C4-2B (cell line): Measurements from ENCODE around the gene ENAH.

Source experiments
- H3K27ac ChIP-seq: fragments of 450-650 bp; 2 replicates; pipeline ENCODE4 v1.5.1; 2017
- CTCF ChIP-seq: fragments of 450-650 bp; conservative IDR thresholded peaks from 2 replicates; pipeline ENCODE4 v1.5.1; 2017; ENCODE audit warnings: mild to moderate bottlenecking
- ZFX ChIP-seq: fragments of 450-650 bp; IDR thresholded peaks from 2 replicates; pipeline ENCODE4 v1.6.1; 2017

Gene ENAH

GRCh38 chr1:225451340-225451739, 201.6 kb downstream of the ENAH start:
- TF ChIP-seq ZFX (no peak), CTCF (no peak)
- H3K27ac ChIP-seq = no peak overlapping the region

- no peak overlapping the region for H3K27ac ChIP-seq
- TF ChIP-seq CTCF = no peak
- TF ChIP-seq ZFX = no peak
These were observed 202.3 kb downstream of the ENAH start for GRCh38 chr1:225450491-225451191.

- TF ChIP-seq CTCF = no peak
- TF ChIP-seq ZFX = no peak
- H3K27ac ChIP-seq = no peak overlapping the region
These were observed 203.1 kb downstream of the ENAH start for GRCh38 chr1:225449774-225450173.

GRCh38 chr1:225449261-225449660, 203.7 kb downstream of the ENAH start:
- TF ChIP-seq ZFX = no peak
- no peak for TF ChIP-seq CTCF
- H3K27ac ChIP-seq = no peak overlapping the region

GRCh38 chr1:225448146-225448805, 204.6 kb downstream of the ENAH start:
- H3K27ac ChIP-seq = no peak overlapping the region
- no peak for TF ChIP-seq ZFX
- TF ChIP-seq CTCF = no peak

GRCh38 chr1:225447650-225448089, 205.3 kb downstream of the ENAH start:
- no peak overlapping the region for H3K27ac ChIP-seq
- TF ChIP-seq ZFX (no peak), CTCF (no peak)

GRCh38 chr1:225446981-225447615, 205.8 kb downstream of the ENAH start:
- TF ChIP-seq ZFX = no peak
- no peak for TF ChIP-seq CTCF
- H3K27ac ChIP-seq = no peak overlapping the region
